HepG2 (cell line): ENCODE results near the gene PITX3. TPM values are rescaled to one million over a fixed set of nuclear protein-coding genes. Genes with fewer than 3 reads are reported as not detected.

ENCODE experiments used
- ARHGAP35 ChIP-seq: sonication (generic); formaldehyde crosslinking; IDR thresholded peaks from 2 replicates; pipeline ENCODE4 v1.9.0; 2022; ENCODE audit warnings: mild to moderate bottlenecking, inconsistent platforms, moderate library complexity, missing genetic modification reagents, borderline replicate concordance
- EEA1 ChIP-seq: sonication (generic); formaldehyde crosslinking; IDR thresholded peaks from 2 replicates; pipeline ENCODE4 v1.5.1; 2020; ENCODE audit warnings: mild to moderate bottlenecking, missing genetic modification reagents, borderline replicate concordance
- HOXD1 ChIP-seq: sonication (generic); formaldehyde crosslinking; IDR thresholded peaks from 2 replicates; pipeline ENCODE4 v1.5.0; 2020; ENCODE audit warnings: missing genetic modification reagents
- KLF13 ChIP-seq: sonication (generic); formaldehyde crosslinking; IDR thresholded peaks from 2 replicates; pipeline ENCODE4 v1.4.0; 2020; ENCODE audit warnings: mild to moderate bottlenecking, missing genetic modification reagents
- PRMT3 ChIP-seq: sonication (generic); formaldehyde crosslinking; IDR thresholded peaks from 2 replicates; pipeline ENCODE4 v1.8.1; 2022; ENCODE audit warnings: low read depth, mild to moderate bottlenecking, moderate library complexity, missing genetic modification reagents, borderline replicate concordance
- SETDB1 ChIP-seq: sonication (generic); formaldehyde crosslinking; IDR thresholded peaks from 2 replicates; pipeline ENCODE4 v1.5.1; 2020; ENCODE audit warnings: missing genetic modification reagents, mild to moderate bottlenecking, borderline replicate concordance
- SIX4 ChIP-seq: sonication (generic); formaldehyde crosslinking; IDR thresholded peaks from 2 replicates; pipeline ENCODE4 v1.4.0; 2020; ENCODE audit warnings: missing genetic modification reagents
- ZBTB20 ChIP-seq: sonication (generic); formaldehyde crosslinking; IDR thresholded peaks from 2 replicates; pipeline ENCODE4 v1.8.1; 2023; ENCODE audit warnings: missing genetic modification reagents, low read depth, mild to moderate bottlenecking, borderline replicate concordance
- ZC3H4 ChIP-seq: sonication (generic); formaldehyde crosslinking; IDR thresholded peaks from 2 replicates; pipeline ENCODE4 v1.4.0; 2020; ENCODE audit warnings: missing genetic modification reagents, borderline replicate concordance
- ZFAT ChIP-seq: sonication (generic); formaldehyde crosslinking; conservative IDR thresholded peaks from 2 replicates; pipeline ENCODE4 v1.8.1; 2023; ENCODE audit warnings: missing genetic modification reagents, inconsistent platforms
- ZFP36 ChIP-seq: fragments of 150-350 bp; IDR thresholded peaks from 2 replicates; pipeline ENCODE4 v1.6.1; 2018; ENCODE audit warnings: borderline replicate concordance, low read length, low read depth; ENCODE audit not compliant: partially characterized antibody
- ZMYM4 ChIP-seq: sonication (generic); formaldehyde crosslinking; IDR thresholded peaks from 2 replicates; pipeline ENCODE4 v1.8.1; 2023; ENCODE audit warnings: mild to moderate bottlenecking, missing genetic modification reagents
- ZNF121 ChIP-seq: sonication (generic); formaldehyde crosslinking; IDR thresholded peaks from 2 replicates; pipeline ENCODE4 v1.5.0; 2020; ENCODE audit warnings: mild to moderate bottlenecking, missing genetic modification reagents
- ZNF138 ChIP-seq: sonication (generic); formaldehyde crosslinking; IDR thresholded peaks from 2 replicates; pipeline ENCODE4 v1.5.0; 2020; ENCODE audit warnings: mild to moderate bottlenecking, low read depth, missing genetic modification reagents
- ZNF20 ChIP-seq: sonication (generic); formaldehyde crosslinking; IDR thresholded peaks from 2 replicates; pipeline ENCODE4 v1.4.0; 2020; ENCODE audit warnings: mild to moderate bottlenecking, moderate library complexity, missing genetic modification reagents
- ZNF24 ChIP-seq: fragments of 450-650 bp; IDR thresholded peaks from 2 replicates; pipeline ENCODE4 v1.6.1; 2017; ENCODE audit warnings: antibody characterized with exemption, mild to moderate bottlenecking
- ZNF276 ChIP-seq: sonication (generic); formaldehyde crosslinking; IDR thresholded peaks from 2 replicates; pipeline ENCODE4 v1.4.0; 2020; ENCODE audit warnings: mild to moderate bottlenecking, low read depth, missing genetic modification reagents
- ZNF30 ChIP-seq: sonication (generic); formaldehyde crosslinking; IDR thresholded peaks from 2 replicates; pipeline ENCODE4 v1.5.0; 2020; ENCODE audit warnings: mild to moderate bottlenecking, missing genetic modification reagents
- ZNF430 ChIP-seq: sonication (generic); formaldehyde crosslinking; IDR thresholded peaks from 2 replicates; pipeline ENCODE4 v1.9.0; 2021; ENCODE audit warnings: mild to moderate bottlenecking, missing genetic modification reagents
- ZNF549 ChIP-seq: sonication (generic); formaldehyde crosslinking; IDR thresholded peaks from 2 replicates; pipeline ENCODE4 v1.5.0; 2020; ENCODE audit warnings: missing genetic modification reagents
- ZNF709 ChIP-seq: sonication (generic); formaldehyde crosslinking; IDR thresholded peaks from 2 replicates; pipeline ENCODE4 v1.5.0; 2020; ENCODE audit warnings: mild to moderate bottlenecking, missing genetic modification reagents
- ZNF766 ChIP-seq: sonication (generic); formaldehyde crosslinking; IDR thresholded peaks from 2 replicates; pipeline ENCODE4 v1.5.0; 2020; ENCODE audit warnings: missing genetic modification reagents, borderline replicate concordance
- ZNF782 ChIP-seq: sonication (generic); formaldehyde crosslinking; IDR thresholded peaks from 2 replicates; pipeline ENCODE4 v1.4.0; 2020; ENCODE audit warnings: missing genetic modification reagents, mild to moderate bottlenecking, borderline replicate concordance
- ZSCAN12 ChIP-seq: sonication (generic); formaldehyde crosslinking; IDR thresholded peaks from 2 replicates; pipeline ENCODE4 v1.9.0; 2021; ENCODE audit warnings: mild to moderate bottlenecking, missing genetic modification reagents
- polyA plus RNA-seq, 8 experiments: library from polyadenylated mRNA; depleted of rRNA in 3 of 8; stranded (reverse) in 7 of 8; unstranded in 1 of 8; fragments of >200 nt; fragmentation: Illumina TruSeq in 4 of 8; extraction: Trizol in 4 of 8; gene quantifications; 2 replicates each; pipeline versions ENCODE4 v1.2.1 to v1.2.3, GENCODE V29; 2011 to 2016; ENCODE audit warnings: low read depth in 4 of 8, missing spikeins in 1 of 8, mixed read lengths in 1 of 8; ENCODE audit not compliant: insufficient read depth in 1 of 8
- total RNA-seq, 5 experiments: library from RNA; depleted of rRNA; stranded (reverse); fragments of >200 nt; fragmentation: Illumina TruSeq; extraction: Trizol; gene quantifications; 2 replicates each; pipeline ENCODE4 v1.2.3, GENCODE V29; 2016; ENCODE audit warnings: low read depth in 1 of 5
- TF ChIP-seq, protein P1 (sequence below): sonication (generic); formaldehyde crosslinking; IDR thresholded peaks from 2 replicates; pipeline ENCODE4 v1.5.0; 2020; ENCODE audit warnings: missing genetic modification reagents, mild to moderate bottlenecking, borderline replicate concordance
- TF ChIP-seq, protein P2 (sequence below): sonication (generic); formaldehyde crosslinking; IDR thresholded peaks from 2 replicates; pipeline ENCODE4 v1.5.0; 2020; ENCODE audit warnings: mild to moderate bottlenecking, missing genetic modification reagents, moderate library complexity
- TF ChIP-seq, protein P3 (sequence below): sonication (generic); formaldehyde crosslinking; conservative IDR thresholded peaks from 2 replicates; pipeline ENCODE4 v1.8.0; 2022; ENCODE audit warnings: low read depth, missing genetic modification reagents

The PITX3 gene
- total and polyA plus RNA-seq, 2 of the 13 experiments (the other 11 are each of a cell fraction or from before 2014, with no cell fraction given), result not detected

DNA sequence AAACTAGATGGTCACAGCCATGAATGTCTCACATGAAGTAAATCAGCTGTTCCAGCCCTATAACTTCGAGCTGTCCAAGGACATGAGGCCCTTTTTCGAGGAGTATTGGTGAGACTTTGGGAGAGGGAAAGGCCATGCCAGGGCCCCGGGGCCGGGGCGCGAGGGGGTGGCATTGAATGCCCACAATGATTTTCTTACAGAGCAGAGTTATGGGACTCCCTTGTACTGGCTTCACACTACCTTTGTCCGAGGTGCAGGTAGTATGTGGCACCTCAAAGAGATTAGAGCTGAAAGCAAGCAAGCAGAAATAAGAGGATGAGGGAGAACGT is 14.8 kb downstream of the PITX3 start (continued):
- 0 out of 2 replicates have a peak, but pooled peaks have one; percentile 4 for TF ChIP-seq ARHGAP35 (CRISPR knock-in tag)
- TF ChIP-seq ZNF782 (CRISPR knock-in tag), result 0 out of 2 replicates have a peak, but pooled peaks have one; percentile 1
- TF ChIP-seq ZNF430 (CRISPR knock-in tag), result 0 out of 2 replicates have a peak, but pooled peaks have one; percentile 10
- 0 out of 2 replicates have a peak, but pooled peaks have one; percentile 9 for TF ChIP-seq PRMT3 (CRISPR knock-in tag)
- 0 out of 2 replicates have a peak, but pooled peaks have one; percentile 1 for TF ChIP-seq ZNF276 (CRISPR knock-in tag)
- no peak for TF ChIP-seq ZNF121
- TF ChIP-seq, protein P1, sequence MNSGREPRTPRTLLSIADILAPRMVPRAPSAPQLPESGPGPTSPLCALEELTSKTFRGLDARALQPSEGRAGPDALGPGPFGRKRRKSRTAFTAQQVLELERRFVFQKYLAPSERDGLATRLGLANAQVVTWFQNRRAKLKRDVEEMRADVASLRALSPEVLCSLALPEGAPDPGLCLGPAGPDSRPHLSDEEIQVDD (CRISPR knock-in tag), result no peak
- TF ChIP-seq ZBTB20 (CRISPR knock-in tag), result 0 out of 2 replicates have a peak, but pooled peaks have one; percentile 3
- no peak for TF ChIP-seq ZFAT (CRISPR knock-in tag)
- TF ChIP-seq ZFP36, result no peak
- TF ChIP-seq ZNF30 (CRISPR knock-in tag), result 0 out of 2 replicates have a peak, but pooled peaks have one; percentile 2
- TF ChIP-seq ZC3H4, result no peak
- TF ChIP-seq KLF13 (CRISPR knock-in tag), result no peak
- 0 out of 2 replicates have a peak, but pooled peaks have one; percentile 7 for TF ChIP-seq ZNF709 (CRISPR knock-in tag)
- no peak for TF ChIP-seq SIX4
- TF ChIP-seq ZNF138, result no peak
- no peak for TF ChIP-seq ZNF24
- TF ChIP-seq HOXD1 (CRISPR knock-in tag), result 0 out of 2 replicates have a peak, but pooled peaks have one; percentile 11
- TF ChIP-seq EEA1 (CRISPR knock-in tag), result no peak
- TF ChIP-seq ZNF549 (CRISPR knock-in tag), result no peak
- TF ChIP-seq, protein P2, sequence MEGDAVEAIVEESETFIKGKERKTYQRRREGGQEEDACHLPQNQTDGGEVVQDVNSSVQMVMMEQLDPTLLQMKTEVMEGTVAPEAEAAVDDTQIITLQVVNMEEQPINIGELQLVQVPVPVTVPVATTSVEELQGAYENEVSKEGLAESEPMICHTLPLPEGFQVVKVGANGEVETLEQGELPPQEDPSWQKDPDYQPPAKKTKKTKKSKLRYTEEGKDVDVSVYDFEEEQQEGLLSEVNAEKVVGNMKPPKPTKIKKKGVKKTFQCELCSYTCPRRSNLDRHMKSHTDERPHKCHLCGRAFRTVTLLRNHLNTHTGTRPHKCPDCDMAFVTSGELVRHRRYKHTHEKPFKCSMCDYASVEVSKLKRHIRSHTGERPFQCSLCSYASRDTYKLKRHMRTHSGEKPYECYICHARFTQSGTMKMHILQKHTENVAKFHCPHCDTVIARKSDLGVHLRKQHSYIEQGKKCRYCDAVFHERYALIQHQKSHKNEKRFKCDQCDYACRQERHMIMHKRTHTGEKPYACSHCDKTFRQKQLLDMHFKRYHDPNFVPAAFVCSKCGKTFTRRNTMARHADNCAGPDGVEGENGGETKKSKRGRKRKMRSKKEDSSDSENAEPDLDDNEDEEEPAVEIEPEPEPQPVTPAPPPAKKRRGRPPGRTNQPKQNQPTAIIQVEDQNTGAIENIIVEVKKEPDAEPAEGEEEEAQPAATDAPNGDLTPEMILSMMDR (CRISPR knock-in tag), result no peak
- no peak for TF ChIP-seq SETDB1
- no peak for TF ChIP-seq ZNF766 (CRISPR knock-in tag)
- TF ChIP-seq ZSCAN12 (CRISPR knock-in tag), result no peak
- TF ChIP-seq ZMYM4, result no peak
- TF ChIP-seq, protein P3, sequence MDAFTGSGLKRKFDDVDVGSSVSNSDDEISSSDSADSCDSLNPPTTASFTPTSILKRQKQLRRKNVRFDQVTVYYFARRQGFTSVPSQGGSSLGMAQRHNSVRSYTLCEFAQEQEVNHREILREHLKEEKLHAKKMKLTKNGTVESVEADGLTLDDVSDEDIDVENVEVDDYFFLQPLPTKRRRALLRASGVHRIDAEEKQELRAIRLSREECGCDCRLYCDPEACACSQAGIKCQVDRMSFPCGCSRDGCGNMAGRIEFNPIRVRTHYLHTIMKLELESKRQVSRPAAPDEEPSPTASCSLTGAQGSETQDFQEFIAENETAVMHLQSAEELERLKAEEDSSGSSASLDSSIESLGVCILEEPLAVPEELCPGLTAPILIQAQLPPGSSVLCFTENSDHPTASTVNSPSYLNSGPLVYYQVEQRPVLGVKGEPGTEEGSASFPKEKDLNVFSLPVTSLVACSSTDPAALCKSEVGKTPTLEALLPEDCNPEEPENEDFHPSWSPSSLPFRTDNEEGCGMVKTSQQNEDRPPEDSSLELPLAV (CRISPR knock-in tag), result no peak
- TF ChIP-seq ZNF20 (CRISPR knock-in tag), result no peak
